OCI-LY7 (cell line): Measurements from ENCODE around the gene TSHZ2. TPM values are rescaled to one million over a fixed set of nuclear protein-coding genes. Genes with fewer than 3 reads are reported as not detected.

Experiments used
- BruUV-seq: library from RNA; stranded (reverse); fragments of 400-500 nt; replicated peaks from 2 replicates; lab custom pipeline; 2021; lab: Mats Ljungman, UMichigan
- CTCF ChIA-PET: fragments of 300-600 bp; sonication (Branson Sonifier 250); formaldehyde crosslinking; loops from one replicate; lab custom pipeline; 2022; ENCODE audit warnings: antibody characterized with exemption; ENCODE audit not compliant: unreplicated experiment; lab: Charles Lee
- POLR2A ChIA-PET: fragments of 300-600 bp; sonication (Branson Sonifier 250); formaldehyde crosslinking; loops from one replicate; lab custom pipeline; 2022; ENCODE audit warnings: antibody characterized with exemption; lab: Charles Lee
- DNase-seq: peaks from one replicate; pipeline ENCODE4 v3.0.0-alpha.2; 2015; ENCODE audit warnings: low spot score
- H2AFZ ChIP-seq: fragments of 200-600 bp; sonication (generic), shearing (Covaris generic); 2 replicates; pipeline ENCODE4 v1.6.1; 2014; ENCODE audit warnings: mild to moderate bottlenecking, antibody characterized with exemption, low read length, moderate library complexity
- H3K27ac ChIP-seq: fragments of 200-600 bp; sonication (generic); 2 replicates; pipeline ENCODE4 v1.5.1; 2014; ENCODE audit warnings: mixed run types, low read depth, mild to moderate bottlenecking, moderate library complexity, low read length, inconsistent platforms; ENCODE audit not compliant: poor library complexity, severe bottlenecking
- H3K36me3 ChIP-seq: fragments of 200-600 bp; sonication (generic); 2 replicates; pipeline ENCODE4 v1.6.1; 2014; ENCODE audit warnings: mild to moderate bottlenecking, antibody characterized with exemption, low read length, moderate library complexity, mixed read lengths; ENCODE audit not compliant: insufficient read depth
- H3K4me1 ChIP-seq: fragments of 200-600 bp; sonication (generic); 2 replicates; pipeline ENCODE4 v1.5.1; 2014; ENCODE audit warnings: mild to moderate bottlenecking, low read length; ENCODE audit not compliant: insufficient read depth, poor library complexity, severe bottlenecking
- H3K4me2 ChIP-seq: fragments of 200-600 bp; sonication (generic); 2 replicates; pipeline ENCODE4 v1.6.1; 2014; ENCODE audit warnings: mild to moderate bottlenecking, low read length
- H3K4me3 ChIP-seq: fragments of 200-600 bp; sonication (generic); 2 replicates; pipeline ENCODE4 v1.5.1; 2014; ENCODE audit warnings: mild to moderate bottlenecking, low read depth, low read length; ENCODE audit not compliant: poor library complexity, severe bottlenecking
- H3K79me2 ChIP-seq: fragments of 200-600 bp; sonication (generic); 2 replicates; pipeline ENCODE4 v1.6.1; 2016; ENCODE audit warnings: low read depth, mild to moderate bottlenecking, low read length, moderate library complexity, mixed read lengths; ENCODE audit not compliant: insufficient read depth
- H3K9me2 ChIP-seq: fragments of 200-600 bp; sonication (generic); 2 replicates; pipeline ENCODE4 v1.6.1; 2016; ENCODE audit warnings: mild to moderate bottlenecking, low read length, mixed read lengths; ENCODE audit not compliant: insufficient read depth
- H3K9me3 ChIP-seq: fragments of 200-600 bp; sonication (generic); 2 replicates; pipeline ENCODE4 v1.6.1; 2014; ENCODE audit warnings: mild to moderate bottlenecking, mixed run types, low read length, mixed read lengths
- H4K20me1 ChIP-seq: fragments of 200-600 bp; sonication (generic); 2 replicates; pipeline ENCODE4 v1.6.1; 2014; ENCODE audit warnings: mild to moderate bottlenecking, antibody characterized with exemption, low read length, moderate library complexity, mixed read lengths; ENCODE audit not compliant: insufficient read depth
- EZH2phosphoT487 ChIP-seq: fragments of 200-600 bp; sonication (generic); IDR thresholded peaks from 2 replicates; pipeline ENCODE4 v1.6.1; 2018; ENCODE audit warnings: low read depth, borderline replicate concordance, mild to moderate bottlenecking, mixed run types, antibody characterized with exemption, low read length, moderate library complexity, mixed read lengths
- intact Hi-C: fragments of 100-400 bp; cut with micrococcal nuclease; formaldehyde crosslinking; loops from one replicate; pipeline ENCODE4 v1.10.0; 2022; ENCODE audit not compliant: unreplicated experiment
- total RNA-seq, 2 experiments: library from RNA; depleted of rRNA in 1 of 2; stranded (reverse); fragments of >200 nt in 1 of 2; shearing (Covaris generic) in 1 of 2; gene quantifications; 2 replicates each; pipeline ENCODE4 v1.2.3, GENCODE V29; 2014 to 2022
- TF ChIP-seq, protein P1 (sequence below): fragments of 200-600 bp; sonication (generic); conservative IDR thresholded peaks from 2 replicates; pipeline ENCODE4 v1.5.1; 2014; ENCODE audit warnings: mild to moderate bottlenecking, antibody characterized with exemption, low read length, moderate library complexity, mixed read lengths

Gene TSHZ2
- total RNA-seq, 2 experiments from 2014 or later = not detected

DNA sequence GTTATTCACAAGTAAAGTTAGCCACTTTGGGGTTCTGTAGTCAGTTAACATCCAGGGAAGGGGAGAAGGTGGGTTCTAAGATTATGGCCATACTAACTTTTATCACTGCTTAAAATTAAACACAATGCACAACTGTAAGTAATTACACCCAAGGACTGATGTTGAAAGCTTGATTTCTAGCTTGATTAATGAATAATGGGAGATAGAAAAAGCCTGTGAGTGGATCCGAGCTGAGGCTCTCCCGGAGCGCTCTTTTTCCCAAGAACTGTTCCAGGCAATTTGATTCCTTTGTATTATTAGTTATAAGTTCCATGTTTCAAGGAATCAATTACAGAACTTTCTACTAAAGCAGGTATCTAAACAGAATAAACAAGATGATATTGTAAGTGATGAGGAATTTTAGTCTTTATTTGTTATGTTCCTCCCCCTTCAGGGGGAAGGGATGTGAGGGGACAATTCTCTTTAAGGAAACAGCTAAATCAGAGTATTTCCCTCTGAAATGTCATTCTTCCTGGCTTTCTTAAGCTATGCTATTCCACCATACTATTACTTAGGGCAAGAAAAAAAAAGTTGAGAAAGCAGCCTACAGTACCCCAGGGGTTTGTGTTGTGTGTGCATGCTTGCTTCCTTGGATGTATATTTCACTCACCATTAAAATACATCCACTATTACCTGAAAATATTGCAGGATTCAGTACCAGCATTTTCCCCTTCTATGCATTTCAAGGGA lies 3.8 kb downstream of the TSHZ2 start:
- Histone ChIP-seq H3K79me2 (no peaks in the 10 kb centered on the region), H3K4me1 (peaks cover 9% of the 10 kb centered on the region), H3K9me2 (no peaks in the 10 kb centered on the region), H3K4me3 (no peak overlapping the region), H2AFZ (no peak overlapping the region), H3K27ac (no peak overlapping the region), H3K36me3 (no peaks in the 10 kb centered on the region), H4K20me1 (no peaks in the 10 kb centered on the region), H3K9me3 (no peaks in the 10 kb centered on the region), H3K4me2 (no peak overlapping the region)
- intact Hi-C loops = no loop called here
- no TSS peak for BruUV-seq
- no peak for TF ChIP-seq EZH2phosphoT487
- TF ChIP-seq, protein P1, sequence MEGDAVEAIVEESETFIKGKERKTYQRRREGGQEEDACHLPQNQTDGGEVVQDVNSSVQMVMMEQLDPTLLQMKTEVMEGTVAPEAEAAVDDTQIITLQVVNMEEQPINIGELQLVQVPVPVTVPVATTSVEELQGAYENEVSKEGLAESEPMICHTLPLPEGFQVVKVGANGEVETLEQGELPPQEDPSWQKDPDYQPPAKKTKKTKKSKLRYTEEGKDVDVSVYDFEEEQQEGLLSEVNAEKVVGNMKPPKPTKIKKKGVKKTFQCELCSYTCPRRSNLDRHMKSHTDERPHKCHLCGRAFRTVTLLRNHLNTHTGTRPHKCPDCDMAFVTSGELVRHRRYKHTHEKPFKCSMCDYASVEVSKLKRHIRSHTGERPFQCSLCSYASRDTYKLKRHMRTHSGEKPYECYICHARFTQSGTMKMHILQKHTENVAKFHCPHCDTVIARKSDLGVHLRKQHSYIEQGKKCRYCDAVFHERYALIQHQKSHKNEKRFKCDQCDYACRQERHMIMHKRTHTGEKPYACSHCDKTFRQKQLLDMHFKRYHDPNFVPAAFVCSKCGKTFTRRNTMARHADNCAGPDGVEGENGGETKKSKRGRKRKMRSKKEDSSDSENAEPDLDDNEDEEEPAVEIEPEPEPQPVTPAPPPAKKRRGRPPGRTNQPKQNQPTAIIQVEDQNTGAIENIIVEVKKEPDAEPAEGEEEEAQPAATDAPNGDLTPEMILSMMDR = no peak
- CTCF ChIA-PET = no interaction called here
- DNase-seq = no peak
- POLR2A ChIA-PET = interaction anchor here (0.5 to 1.4 kb wide), 4 partner anchors 10 to 21 kb away, joined by 3 read pairs; no protein-coding TSS in a partner anchor

DNA sequence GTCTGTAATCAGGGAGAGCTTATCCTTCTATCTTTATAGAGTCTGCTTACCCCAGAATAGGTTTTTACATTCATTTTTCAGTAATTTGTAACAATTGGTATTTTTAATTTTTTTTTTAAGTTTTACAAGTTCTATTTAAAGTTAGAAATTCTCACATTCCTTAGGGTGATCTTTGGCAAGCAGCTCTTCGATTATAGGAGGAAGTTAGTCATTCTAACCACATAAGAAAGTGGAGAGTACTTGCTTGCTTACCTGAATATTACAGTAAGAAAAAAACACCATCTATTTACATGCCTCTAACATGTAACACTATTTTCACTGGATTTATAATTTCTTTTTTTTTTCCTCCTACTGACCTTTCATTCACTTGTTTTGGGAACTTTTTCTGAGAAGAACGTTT lies 6.7 kb downstream of the TSHZ2 start:
- intact Hi-C loops = no loop called here
- Histone ChIP-seq H3K4me1 (peaks cover 5% of the 10 kb centered on the region), H3K79me2 (no peaks in the 10 kb centered on the region), H4K20me1 (no peaks in the 10 kb centered on the region), H2AFZ (no peak overlapping the region), H3K27ac (no peak overlapping the region), H3K4me3 (no peak overlapping the region), H3K4me2 (no peak overlapping the region), H3K36me3 (no peaks in the 10 kb centered on the region), H3K9me3 (no peaks in the 10 kb centered on the region), H3K9me2 (no peaks in the 10 kb centered on the region)
- CTCF ChIA-PET = no interaction called here
- POLR2A ChIA-PET = no interaction called here
- no TSS peak for BruUV-seq
- no peak for DNase-seq
- no peak for TF ChIP-seq EZH2phosphoT487
- TF ChIP-seq, protein P1 = no peak

GRCh38 chr20:52981051-52981450 lies 8.9 kb downstream of the TSHZ2 start:
- Histone ChIP-seq H3K9me3 (no peaks in the 10 kb centered on the region), H3K36me3 (no peaks in the 10 kb centered on the region), H3K9me2 (no peaks in the 10 kb centered on the region), H4K20me1 (no peaks in the 10 kb centered on the region), H2AFZ (no peak overlapping the region), H3K27ac (no peak overlapping the region), H3K79me2 (no peaks in the 10 kb centered on the region), H3K4me3 (no peak overlapping the region), H3K4me2 (no peak overlapping the region), H3K4me1 (no peaks in the 10 kb centered on the region)
- no peak for TF ChIP-seq EZH2phosphoT487
- TF ChIP-seq, protein P1 = no peak
- ChIA-PET CTCF (no interaction called here), POLR2A (no interaction called here)
- intact Hi-C loops = no loop called here
- DNase-seq = no peak
- BruUV-seq = no TSS peak
